IPS-18c (cell line): ENCODE measurements around the gene BCAR3.
"Not testable (repeated sequence)": the region's sequence is repeated elsewhere in the genome, so short reads cannot be mapped to it uniquely, and the experiment has no call there.

Experiments used
- H3K4me3 ChIP-seq: 2 replicates; pipeline ENCODE4 v1.7.0; 2013; ENCODE audit warnings: low read depth, mild to moderate bottlenecking, low read length, moderate library complexity; ENCODE audit not compliant: insufficient read depth
- H3K9me3 ChIP-seq: one replicate; pipeline ENCODE4 v1.6.1; 2013; ENCODE audit warnings: mild to moderate bottlenecking, low read length, moderate library complexity; ENCODE audit not compliant: control insufficient read depth, insufficient read depth

The BCAR3 gene

DNA sequence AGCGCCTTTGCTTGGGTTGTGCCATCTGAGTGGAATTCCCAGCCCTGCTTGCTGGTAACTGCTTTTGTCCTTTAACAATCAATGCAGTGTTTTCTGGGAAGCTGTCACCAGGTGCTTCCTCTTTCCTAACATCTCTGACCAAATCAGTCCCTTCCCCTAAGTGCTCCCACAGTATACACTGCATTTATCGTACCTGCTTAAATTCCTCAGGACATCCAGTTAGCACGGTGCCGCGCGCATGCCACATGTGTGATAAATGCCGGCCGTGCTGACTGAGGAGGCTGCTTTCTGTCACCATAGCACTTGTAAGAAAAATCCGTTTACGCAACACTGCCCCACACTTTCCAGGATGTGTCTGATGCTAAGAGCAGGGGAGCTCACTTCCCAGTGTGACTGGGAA lies 115.4 kb downstream of the BCAR3 start:
- Histone ChIP-seq H3K9me3 (no peaks in the 10 kb centered on the region), H3K4me3 (no peak overlapping the region)

DNA sequence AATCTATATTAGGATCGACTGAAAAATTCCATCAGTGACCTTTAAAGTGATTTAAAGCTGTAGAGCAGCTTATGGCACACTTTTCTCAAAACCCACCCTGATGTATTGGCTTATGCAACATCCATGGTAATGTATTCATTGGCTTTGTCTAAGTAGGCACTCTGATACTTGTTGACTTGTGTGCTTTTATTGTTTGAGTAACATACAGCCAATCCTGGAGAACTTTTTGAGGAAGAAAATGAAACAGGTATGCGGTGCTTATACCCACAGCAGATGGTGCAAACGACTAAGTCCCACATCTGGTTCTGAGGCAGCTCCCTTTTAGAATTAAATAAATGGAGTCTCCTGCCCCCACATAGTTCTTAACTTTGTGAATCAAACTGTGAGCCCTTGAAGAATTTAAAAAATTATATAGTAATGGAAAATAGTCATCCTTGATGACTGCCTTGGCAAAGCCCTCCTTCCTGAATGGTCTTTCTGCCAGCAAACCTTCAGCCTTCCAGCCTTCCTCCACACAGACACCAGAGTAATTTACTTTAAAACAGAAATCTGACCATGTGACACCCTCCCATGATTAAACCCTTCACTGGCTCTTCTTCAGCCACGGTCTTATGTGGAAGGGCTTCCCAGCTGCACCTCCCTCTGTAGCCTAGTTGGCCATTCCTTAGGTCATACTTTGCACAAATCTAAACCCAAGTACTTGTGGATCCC lies 116.0 kb downstream of the BCAR3 start:
- Histone ChIP-seq H3K9me3 (no peaks in the 10 kb centered on the region), H3K4me3 (no peak overlapping the region)

DNA sequence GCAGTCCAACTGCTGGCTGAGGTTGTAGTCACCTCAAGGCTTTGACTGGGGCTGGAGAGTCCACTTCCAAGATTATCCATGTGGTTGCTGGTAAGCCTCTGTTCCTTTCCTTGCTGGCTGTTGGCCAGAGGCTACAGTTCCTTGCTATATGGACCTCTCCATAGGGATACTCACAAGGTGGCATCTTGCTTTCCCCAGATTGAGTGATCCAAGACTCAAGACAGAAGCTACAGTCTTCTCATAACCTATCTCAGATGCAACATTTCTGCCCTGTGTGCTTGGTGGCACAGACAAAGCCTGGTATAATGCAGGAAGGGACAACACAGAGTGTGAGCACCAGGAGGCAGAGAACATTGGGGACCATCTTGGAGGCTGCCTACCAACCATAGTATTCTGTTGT lies 121.9 kb downstream of the BCAR3 start:
- Histone ChIP-seq H3K4me3 (no peak overlapping the region), H3K9me3 (no peaks in the 10 kb centered on the region)

DNA sequence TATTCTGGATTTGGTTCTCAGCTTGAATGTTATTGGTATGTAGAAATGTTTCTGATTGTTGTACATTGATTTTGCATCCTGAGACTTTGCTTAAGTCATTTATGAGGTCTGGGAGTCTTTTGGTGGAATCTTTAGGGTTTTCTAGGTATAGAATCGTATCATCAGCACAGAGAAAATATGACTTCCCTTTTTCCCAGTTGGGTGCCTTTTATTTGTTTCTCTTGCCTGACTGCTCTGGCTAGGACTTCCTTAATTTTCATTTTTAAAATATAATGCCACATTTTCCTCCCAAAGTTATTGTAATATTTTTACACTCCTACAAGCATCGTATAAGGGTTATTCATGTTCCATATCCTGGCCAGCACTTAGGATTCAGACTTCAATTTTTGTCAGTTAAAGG lies 122.6 kb downstream of the BCAR3 start:
- no peak overlapping the region for H3K4me3 ChIP-seq
- no peaks in the 10 kb centered on the region for H3K9me3 ChIP-seq

DNA sequence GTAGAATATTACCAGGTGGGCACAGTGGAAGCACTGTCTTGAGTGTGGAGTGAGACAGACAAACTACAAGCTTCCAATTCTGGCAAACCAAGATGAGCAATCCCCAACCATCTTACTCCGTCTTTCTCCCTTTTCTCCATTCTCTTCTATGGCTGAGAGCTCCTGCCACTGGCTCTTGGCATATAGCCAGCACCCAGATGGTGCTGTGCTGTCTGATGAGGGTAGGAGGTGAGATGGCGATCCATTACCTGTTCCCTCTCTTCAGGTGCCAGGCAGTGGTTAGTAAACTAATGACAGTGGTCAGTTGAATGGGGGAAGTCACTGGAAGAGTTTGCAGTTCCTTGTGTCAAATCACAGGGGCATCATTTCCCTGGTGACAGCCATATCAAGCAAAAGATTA lies 125.3 kb downstream of the BCAR3 start:
- Histone ChIP-seq H3K4me3 (no peak overlapping the region), H3K9me3 (no peaks in the 10 kb centered on the region)

DNA sequence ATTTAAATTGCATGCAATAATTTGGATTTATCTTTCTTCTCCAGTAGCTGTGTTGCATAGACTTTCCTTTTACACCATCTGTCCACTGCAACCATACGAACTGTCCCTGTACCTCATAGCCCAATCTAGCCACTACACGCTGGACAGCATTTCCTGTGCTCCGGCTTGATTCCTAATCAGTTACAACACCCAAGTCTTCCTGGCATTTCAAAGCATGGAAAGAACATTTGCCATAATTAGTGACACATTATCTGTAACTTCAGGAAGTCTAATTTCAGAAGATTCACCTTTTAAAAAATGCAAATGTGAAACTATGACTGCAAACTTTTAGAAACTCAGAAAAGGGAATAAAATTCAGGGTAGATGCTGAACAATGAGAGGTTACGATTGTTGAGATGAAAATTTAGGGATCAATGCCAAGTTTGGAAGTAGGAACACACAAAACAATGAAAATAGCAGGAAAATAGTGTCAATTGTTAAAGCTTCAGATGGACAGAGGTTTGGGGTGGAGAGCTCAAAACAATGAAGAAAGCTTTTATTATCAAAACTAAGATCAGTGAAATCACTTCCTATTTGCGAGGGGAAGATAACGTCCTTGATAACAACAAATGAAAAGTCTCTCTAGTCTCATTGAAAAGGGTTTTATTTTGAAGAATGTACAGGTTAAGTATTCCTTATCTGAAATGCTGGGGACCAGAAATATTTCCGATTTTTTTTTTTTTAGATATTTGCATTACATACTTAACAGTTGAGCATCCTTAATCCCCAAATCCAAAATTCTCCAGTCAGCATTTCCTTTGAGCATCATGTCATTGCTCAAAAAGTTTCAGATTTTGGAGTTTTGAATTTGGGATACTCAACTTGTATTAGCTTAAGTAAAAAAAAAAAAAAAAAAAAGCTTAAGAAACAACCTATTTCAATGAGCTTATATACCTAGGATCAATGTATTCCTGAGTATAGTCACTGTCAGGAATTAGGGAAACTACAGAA lies 126.5 kb downstream of the BCAR3 start:
- H3K9me3 ChIP-seq, result no peaks in the 10 kb centered on the region

DNA sequence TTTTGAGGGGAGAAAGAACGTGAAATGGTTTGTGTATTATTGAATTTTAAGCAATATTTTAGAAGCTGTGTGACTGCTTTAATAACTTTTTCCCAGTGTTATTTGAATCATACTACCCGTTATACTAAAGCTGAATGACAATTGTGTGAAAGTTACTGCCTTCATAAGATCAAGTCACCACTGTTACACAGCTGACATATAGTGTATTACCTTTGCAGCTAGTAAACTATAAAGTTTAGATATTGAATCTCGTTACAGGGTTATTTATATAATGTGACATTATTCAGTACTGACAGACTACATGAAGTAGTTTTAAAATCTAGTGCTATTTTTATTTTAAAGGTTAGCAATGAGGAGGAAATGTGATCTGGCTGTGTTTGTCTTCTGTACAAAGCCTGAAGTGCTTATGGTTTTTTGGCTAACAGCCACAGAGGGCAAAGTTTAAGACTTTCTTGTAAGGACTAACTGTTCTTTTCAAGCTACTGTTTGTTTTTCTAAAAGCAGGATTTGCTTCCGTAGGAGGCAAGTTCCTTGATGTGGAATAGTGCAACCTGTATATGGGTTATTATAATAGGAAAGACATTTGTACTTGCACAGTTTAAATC lies 127.6 kb downstream of the BCAR3 start:
- H3K9me3 ChIP-seq, H3K4me3 ChIP-seq: not testable (repeated sequence)

More for the DNA sequence above, 126.5 kb downstream of the BCAR3 start:
- H3K4me3 ChIP-seq, result no peak overlapping the region

DNA sequence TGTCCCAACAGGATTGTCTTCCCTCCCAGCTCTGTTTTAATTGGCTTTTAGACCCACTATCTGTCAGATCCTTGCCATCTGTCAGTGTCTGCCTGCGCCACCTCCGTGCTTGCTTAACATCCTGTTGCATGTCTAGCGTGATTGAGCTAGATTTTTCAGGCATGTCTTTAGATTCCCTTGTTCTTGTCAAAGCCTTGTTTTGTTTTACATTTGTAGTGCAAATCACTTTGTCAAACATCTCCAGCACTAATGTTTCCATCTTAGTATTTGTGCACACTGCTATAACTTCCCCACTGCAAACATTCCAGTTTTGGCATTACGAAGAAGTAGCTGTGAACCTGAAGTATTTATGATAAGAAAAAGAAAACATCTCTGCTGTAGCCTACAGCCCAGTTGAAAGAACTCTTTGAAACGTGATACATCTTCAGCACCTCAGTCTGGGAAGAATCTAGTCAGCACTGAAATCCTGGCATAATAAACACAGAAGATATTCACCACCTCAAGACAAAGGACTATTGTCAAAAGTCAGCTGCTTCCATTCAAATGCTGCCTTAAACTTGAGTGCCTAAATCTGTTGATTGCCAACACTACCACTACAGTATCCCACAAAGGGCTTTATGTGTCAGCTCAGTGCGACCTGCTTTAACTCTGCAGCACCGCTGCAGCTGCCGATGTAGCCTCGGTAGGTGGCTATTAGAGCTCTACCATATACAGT lies 128.7 kb downstream of the BCAR3 start:
- Histone ChIP-seq H3K9me3 (no peaks in the 10 kb centered on the region), H3K4me3 (no peak overlapping the region)

DNA sequence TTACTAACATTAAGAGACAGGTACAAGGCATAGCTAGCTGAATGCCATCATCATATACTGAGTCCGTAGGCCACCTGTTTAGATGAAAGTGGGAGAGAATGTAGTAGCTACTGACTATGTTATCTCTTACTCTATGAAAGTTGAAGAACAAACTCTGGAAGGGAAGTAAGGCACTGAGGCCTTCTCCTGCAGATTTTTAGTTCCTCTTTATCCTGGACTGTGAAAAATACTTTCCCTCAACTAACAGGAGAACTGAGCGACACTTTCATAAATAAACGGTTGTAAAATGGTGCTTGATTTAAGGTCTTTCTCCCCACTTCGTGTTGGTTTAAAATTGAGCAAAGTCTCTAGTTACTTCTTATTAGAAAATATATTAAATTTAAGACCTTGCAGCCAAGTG lies 131.8 kb downstream of the BCAR3 start:
- Histone ChIP-seq H3K9me3 (no peaks in the 10 kb centered on the region), H3K4me3 (no peak overlapping the region)

DNA sequence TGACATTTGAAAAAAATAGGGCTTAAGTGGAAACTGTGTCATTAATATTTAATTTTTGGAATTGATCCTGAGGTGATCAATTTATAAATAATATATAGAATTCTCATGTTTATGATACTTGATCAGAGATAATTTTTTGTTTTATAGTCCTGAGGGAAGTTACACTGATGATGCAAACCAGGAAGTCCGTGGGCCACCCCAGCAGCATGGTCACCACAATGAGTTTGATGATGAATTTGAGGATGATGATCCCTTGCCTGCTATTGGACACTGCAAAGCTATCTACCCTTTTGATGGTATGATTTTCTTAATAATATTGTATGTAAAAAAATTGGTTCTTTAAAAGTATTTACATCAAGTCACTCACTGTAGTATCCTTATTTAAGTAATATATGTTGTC lies 132.5 kb downstream of the BCAR3 start:
- no peak overlapping the region for H3K4me3 ChIP-seq

DNA sequence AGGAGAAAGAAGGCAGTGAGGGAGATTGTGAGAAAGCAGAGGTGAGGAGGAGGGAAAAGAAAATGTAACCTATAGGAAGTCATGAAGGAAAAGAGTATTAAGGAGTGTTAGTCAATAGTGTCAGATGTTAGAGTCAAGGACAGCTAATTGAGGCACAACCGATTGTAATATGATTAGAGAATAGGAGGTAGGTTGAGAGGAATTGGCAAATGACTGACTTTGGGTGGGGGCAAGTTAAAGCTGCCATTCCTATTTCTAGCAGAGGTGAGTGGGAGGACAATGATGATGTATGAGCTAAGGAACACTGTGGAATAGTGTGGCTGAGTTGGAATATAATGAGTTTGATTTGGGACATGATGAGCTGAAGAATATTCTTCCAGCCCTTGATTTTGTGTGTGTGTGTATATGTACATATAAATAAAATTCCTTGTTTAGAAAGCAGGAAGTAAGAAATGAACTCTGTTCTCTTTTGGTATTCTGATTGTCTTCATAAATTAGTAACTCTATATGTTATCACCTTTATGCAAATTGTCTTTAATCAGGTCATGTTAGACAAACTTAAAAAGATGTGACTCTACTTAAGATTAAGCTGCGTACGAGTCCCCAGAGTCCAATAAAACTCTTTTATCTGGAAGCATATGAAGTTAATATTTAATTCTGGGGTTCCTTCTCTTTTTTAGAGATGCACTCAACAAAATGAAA lies 135.3 kb downstream of the BCAR3 start:
- Histone ChIP-seq H3K4me3 (no peak overlapping the region), H3K9me3 (no peaks in the 10 kb centered on the region)

More for the DNA sequence above, 132.5 kb downstream of the BCAR3 start:
- H3K9me3 ChIP-seq, result no peaks in the 10 kb centered on the region

DNA sequence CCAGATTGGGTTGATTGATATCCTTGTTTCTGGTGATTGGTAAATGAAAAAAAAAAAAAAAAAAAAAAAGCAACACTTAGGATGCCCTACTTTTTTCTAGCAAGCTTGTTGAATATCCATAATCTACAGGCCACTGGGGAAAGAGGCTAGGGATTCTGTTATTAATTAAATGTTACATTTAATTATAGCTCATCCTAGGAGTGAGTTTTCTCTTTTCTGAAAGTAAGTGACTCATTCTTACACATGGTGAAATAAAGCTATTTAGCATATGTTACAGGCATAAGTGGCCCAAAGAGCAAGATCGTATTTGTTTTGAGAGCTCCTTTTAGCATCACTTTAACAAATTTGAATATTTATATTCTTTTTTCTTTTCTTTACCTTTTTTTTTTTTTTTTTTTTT lies 139.2 kb downstream of the BCAR3 start:
- H3K4me3 ChIP-seq, result no peak overlapping the region
- H3K9me3 ChIP-seq, result no peaks in the 10 kb centered on the region

DNA sequence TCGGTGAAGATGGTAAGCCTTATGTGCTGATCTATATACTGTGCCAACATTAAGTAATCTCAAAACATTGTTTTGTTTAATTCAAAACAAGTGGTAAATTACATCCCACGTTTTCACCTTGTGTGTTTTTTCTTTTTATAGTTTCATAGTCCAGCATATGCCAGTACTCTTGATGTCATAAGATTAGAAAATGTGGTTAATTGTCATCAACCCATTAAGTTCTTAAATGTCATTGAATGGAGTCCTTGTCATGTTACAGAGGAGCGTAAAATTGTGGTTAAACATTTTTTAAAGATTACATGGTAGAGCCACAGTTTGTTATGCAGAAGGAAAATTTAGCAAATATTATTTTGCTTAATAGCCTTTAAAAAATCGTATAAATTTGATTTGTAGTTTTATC lies 140.6 kb downstream of the BCAR3 start:
- H3K4me3 ChIP-seq, result no peak overlapping the region
- no peaks in the 10 kb centered on the region for H3K9me3 ChIP-seq

DNA sequence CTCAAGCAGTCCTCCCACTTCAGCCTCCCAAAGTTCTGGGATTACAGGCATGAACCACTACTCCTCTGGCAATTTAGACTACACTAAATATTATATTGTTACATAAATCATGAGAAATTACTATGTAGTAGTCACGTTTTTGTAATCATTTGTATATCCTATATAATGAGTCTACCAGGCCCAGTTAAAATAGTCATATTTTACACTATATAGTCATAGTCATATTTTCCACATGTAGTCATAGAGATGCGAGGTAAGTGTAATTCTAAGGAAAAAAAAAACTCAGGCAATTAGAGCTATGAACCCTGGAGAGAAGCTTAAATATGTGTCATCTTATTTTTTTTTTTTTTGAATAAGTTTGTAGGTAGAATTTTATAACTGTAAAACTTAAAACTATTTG lies 143.7 kb downstream of the BCAR3 start:
- no peaks in the 10 kb centered on the region for H3K9me3 ChIP-seq
- no peak overlapping the region for H3K4me3 ChIP-seq

DNA sequence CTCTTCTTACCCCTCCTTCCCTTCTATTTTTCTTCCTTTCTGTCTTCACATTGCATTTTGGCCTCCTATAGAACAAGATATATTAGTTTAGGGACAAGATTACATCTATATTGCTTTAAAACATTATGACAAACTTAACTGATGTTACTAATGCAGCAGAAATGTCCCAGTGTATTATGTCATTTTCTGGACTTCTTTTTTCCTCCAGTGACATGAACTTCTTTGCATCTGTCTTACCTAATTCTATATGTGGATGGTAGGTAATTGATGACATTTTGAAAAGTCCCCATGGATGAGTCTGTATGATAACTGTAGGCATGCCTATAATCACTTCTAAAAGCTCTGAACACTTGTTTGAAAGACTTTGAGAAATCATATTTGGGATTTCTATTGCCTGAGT lies 144.2 kb downstream of the BCAR3 start:
- Histone ChIP-seq H3K9me3 (no peaks in the 10 kb centered on the region), H3K4me3 (no peak overlapping the region)

DNA sequence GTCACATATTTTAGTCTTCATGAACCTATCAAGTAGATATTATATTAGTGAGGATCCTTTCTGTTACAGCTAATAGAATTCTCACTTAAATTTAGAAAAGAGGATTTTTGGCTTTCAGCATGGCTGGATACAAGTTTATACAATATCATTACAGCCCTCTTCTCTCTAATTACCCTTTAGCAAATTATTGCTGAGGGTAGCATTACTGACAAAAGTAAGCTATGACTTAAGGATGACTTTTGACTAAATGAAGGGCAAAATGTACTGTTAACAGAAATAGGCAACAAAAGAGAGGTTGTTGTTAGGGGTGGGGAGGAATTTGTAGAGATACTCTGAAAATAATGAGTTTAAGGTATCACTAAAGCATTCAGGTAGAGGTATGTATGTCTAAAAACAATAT lies 148.0 kb downstream of the BCAR3 start:
- Histone ChIP-seq H3K4me3 (no peak overlapping the region), H3K9me3 (no peaks in the 10 kb centered on the region)
